GM19043 (cell line): ENCODE results near the gene LIN7B.
"Not testable (repeated sequence)": the region's sequence is repeated elsewhere in the genome, so short reads cannot be mapped to it uniquely, and the experiment has no call there.

Experiments used
- ATAC-seq: cut with Tn5 transposase; IDR thresholded peaks from one replicate; pipeline ENCODE4 v1.9.1; 2021; ENCODE audit warnings: low read depth; ENCODE audit not compliant: unreplicated experiment

LIN7B gene

GRCh38 chr19:49141352-49141751 is 27.2 kb downstream of the LIN7B start:
- no peak for ATAC-seq

- no peak for ATAC-seq
Measured at GRCh38 chr19:49142866-49143335, 28.7 kb downstream of the LIN7B start.

- ATAC-seq, result no peak
Measured at GRCh38 chr19:49145573-49146407, 31.6 kb downstream of the LIN7B start.

GRCh38 chr19:49146408-49146770 is 32.2 kb downstream of the LIN7B start:
- ATAC-seq, result not testable (repeated sequence)

GRCh38 chr19:49148044-49148682 is 34.0 kb downstream of the LIN7B start:
- no peak for ATAC-seq

GRCh38 chr19:49148784-49149651 is 34.8 kb downstream of the LIN7B start:
- no peak for ATAC-seq

- ATAC-seq, result no peak
Measured at GRCh38 chr19:49149652-49150105, 35.5 kb downstream of the LIN7B start.

- no peak for ATAC-seq
Measured at GRCh38 chr19:49150106-49150943, 36.2 kb downstream of the LIN7B start.

GRCh38 chr19:49150944-49151243 is 36.7 kb downstream of the LIN7B start:
- ATAC-seq, result no peak

- ATAC-seq, result no peak
Measured at GRCh38 chr19:49151267-49152118, 37.3 kb downstream of the LIN7B start.

GRCh38 chr19:49152119-49152550 is 38.0 kb downstream of the LIN7B start:
- no peak for ATAC-seq

- ATAC-seq, result no peak
Measured at GRCh38 chr19:49153167-49153809, 39.1 kb downstream of the LIN7B start.

- no peak for ATAC-seq
Measured at GRCh38 chr19:49154279-49154678, 40.1 kb downstream of the LIN7B start.

GRCh38 chr19:49155005-49155819 is 41.0 kb downstream of the LIN7B start, which contains the start of gene HRC:
Gene HRC (minus strand): TSS chr19:49155396. CDS start chr19:49155237, 159 bp downstream.
- ATAC-seq, result no peak

- ATAC-seq, result no peak
Measured at GRCh38 chr19:49155820-49156346, 41.7 kb downstream of the LIN7B start.

- no peak for ATAC-seq
Measured at GRCh38 chr19:49157445-49158224, 43.5 kb downstream of the LIN7B start, which contains the start of gene TRPM4. Gene TRPM4 (plus strand): TSS chr19:49157792. CDS start chr19:49157867, 75 bp downstream.
